WI38 (cell line): ENCODE results near the gene NR3C1.

ENCODE experiments used
- H3K4me3 ChIP-seq: 2 replicates; pipeline ENCODE4 v1.5.1; 2011; ENCODE audit warnings: low read depth, mild to moderate bottlenecking, control low read depth, low read length
- TF ChIP-seq, protein P1 (sequence below): IDR thresholded peaks from 2 replicates; pipeline ENCODE4 v1.5.1; 2012; ENCODE audit warnings: low read depth, mild to moderate bottlenecking, control low read depth, low read length

Gene NR3C1

DNA sequence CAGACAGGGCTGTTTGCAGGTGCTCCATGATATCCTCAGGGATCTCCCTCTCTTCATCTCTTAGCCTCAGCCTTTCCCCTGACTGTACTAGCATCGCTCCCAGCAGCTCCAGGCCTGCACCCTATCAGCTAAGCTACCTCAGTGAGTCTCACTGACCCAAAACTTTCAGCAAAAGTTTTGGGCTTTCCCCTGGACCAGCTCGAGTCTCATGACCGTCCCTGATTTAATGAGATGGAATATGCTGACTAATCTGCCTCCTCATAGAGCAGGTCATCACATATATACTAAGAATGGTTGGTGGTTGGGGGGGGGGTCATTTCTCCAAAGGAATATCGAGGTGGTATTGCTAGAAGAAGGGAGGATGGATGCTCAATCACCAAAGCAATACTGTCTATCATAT is 151.5 kb downstream of the NR3C1 start:
- no peak overlapping the region for H3K4me3 ChIP-seq
- TF ChIP-seq, protein P1, sequence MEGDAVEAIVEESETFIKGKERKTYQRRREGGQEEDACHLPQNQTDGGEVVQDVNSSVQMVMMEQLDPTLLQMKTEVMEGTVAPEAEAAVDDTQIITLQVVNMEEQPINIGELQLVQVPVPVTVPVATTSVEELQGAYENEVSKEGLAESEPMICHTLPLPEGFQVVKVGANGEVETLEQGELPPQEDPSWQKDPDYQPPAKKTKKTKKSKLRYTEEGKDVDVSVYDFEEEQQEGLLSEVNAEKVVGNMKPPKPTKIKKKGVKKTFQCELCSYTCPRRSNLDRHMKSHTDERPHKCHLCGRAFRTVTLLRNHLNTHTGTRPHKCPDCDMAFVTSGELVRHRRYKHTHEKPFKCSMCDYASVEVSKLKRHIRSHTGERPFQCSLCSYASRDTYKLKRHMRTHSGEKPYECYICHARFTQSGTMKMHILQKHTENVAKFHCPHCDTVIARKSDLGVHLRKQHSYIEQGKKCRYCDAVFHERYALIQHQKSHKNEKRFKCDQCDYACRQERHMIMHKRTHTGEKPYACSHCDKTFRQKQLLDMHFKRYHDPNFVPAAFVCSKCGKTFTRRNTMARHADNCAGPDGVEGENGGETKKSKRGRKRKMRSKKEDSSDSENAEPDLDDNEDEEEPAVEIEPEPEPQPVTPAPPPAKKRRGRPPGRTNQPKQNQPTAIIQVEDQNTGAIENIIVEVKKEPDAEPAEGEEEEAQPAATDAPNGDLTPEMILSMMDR = no peak

DNA sequence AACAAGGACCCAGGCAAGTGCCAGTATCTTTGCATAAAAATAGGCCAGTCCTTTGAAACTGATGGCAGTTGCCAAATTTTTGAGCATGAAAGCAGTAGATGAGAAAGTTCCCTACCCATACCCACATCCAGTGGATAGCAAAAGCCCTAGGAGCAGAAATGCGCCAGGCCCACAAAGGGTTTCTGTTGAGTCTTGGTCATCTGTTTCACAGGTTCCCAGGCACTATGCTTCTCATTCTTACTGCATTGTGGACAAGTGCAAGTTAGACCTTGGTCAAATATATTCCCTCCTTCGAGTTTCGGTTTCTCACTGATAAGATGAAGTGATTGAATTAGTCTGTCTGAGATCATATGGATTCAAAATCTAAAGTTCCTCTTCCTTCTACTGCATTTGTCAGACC is 152.3 kb downstream of the NR3C1 start:
- no peak overlapping the region for H3K4me3 ChIP-seq
- TF ChIP-seq, protein P1 = no peak

DNA sequence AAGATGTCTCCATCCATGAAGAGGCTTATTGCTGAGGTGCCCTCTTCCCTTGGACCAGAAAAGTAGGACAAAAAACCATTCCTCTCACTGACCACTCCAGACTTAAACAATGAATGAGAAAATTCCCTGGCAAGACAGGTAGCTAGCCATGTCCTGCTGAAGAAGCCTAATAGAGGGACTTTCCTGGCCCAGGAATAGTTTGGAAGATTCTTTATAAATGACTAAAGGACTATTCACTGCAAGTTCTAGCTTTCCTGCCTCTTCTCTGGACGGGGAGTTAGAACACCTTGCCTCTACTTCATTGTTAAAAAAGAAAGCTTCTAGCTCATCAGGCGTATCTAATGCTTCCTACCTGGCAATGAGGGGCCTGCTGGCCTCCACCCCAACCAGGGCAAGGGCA is 153.6 kb downstream of the NR3C1 start:
- TF ChIP-seq, protein P1 = no peak
- no peak overlapping the region for H3K4me3 ChIP-seq

DNA sequence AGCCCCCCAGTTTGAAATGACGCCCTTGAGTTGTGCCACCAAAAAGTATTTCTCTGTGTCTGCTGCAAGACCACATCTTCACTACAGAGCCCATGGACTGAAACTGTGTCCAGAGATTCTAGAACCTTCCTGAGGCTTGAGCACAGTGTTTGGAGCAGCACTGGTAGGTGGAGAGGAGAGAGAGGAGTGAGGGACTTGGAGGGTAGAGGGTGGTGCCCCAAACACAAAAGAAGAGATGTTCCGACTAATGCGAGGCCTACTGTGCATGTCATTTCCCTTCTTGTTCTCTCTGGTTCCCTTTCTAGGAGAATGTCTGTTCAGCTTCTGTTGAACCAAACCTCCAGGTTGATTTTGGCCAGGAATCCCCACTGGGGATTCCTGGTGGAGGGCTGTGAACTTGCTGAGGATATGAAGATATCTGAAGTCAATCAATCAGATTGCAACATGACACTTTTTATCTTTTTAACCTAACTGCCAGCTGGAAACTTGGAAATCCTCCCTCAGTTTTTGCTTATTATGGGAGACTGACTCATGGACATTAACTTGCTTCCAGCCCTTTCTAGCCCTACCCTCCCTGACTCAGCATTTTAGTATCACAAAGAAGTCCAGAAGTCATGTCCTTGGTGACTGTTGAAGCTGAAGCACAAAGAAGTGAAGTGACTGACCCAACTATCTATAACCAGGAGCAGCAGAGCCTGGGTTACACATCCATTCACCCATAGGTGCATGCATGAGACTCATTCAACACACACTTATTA is 154.5 kb downstream of the NR3C1 start:
- TF ChIP-seq, protein P1 = no peak
- H3K4me3 ChIP-seq = no peak overlapping the region

DNA sequence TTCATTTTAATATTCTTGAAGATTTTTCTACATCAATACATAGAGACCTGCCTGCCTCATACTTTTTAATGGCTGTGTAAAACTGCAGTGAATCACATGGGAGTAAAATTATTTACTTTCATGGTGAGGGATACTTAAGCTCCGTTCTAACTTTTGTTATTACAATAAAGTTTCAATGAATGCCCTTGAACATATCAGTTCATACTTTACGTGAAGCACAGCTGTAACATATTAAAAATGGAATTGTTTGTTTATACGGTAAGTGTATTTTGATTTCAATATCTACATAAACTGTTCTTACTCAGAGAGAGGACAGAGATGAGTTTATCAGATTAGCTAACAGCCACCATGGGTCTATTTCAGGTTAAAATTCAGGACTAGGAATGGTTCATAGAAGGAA is 155.1 kb downstream of the NR3C1 start:
- TF ChIP-seq, protein P1 = no peak
- H3K4me3 ChIP-seq = no peak overlapping the region

DNA sequence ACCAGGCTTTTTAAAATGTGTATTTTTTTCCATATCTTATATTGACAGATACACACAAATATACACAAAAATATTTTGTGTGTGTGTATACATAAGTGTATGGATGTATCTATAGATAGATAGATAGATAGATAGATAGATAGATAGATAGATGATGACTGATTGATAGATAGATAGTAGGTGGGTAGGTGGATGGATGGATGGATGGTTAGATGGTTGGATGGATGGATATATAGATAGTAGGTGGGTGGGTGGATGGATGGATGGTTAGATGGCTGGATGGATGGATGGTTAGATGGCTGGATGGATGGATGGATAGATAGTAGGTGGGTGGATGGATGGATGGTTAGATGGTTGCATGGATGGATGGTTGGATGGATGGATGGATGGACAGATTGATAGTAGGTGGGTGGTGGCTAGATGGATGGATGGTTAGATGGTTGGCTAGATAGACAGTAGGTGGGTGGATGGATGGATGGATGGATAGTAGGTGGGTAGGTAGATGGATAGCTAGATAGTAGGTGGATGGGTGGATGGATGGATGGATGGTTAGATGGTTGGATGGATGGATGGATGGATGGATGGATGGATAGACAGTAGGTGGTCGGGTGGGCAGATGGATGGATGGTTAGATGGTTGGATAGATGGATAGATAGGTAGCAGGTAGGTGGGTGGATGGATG is 156.2 kb downstream of the NR3C1 start:
- H3K4me3 ChIP-seq = no peak overlapping the region
- TF ChIP-seq, protein P1 = no peak

DNA sequence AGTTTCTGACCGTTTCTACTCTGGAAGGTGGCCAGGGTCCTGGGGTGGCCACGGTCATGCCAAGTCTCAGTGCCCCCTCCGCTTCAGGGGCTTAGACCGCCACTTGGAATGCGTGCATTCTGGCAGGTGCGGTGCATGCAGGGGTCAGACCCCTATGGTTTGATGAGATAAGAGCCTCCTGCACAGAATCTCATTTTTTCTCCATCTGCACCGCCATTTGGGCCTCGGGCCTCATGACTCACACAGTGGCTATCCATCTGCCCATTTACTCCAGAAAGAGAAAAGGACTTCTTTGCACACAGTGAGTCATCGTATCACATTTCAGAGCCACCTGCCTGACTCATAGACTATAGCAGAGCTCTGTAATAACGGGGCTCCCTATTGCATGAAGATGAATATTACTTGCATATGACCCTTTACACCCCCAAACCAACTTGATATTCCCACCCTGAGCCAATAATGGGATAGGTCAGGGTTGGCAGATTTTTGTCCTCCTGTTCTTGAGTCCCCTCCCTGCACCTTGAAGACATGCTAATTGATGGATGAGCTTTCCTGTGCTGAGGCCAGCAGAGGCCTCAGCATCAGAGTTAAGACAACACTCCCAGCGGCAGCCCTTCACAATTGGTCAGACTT is 157.4 kb downstream of the NR3C1 start:
- TF ChIP-seq, protein P1 = no peak
- no peak overlapping the region for H3K4me3 ChIP-seq
